NCI-H1092 (cell line): Measurements from ENCODE around the gene CADM2.
"Not testable (repeated sequence)": the region's sequence is repeated elsewhere in the genome, so short reads cannot be mapped to it uniquely, and the experiment has no call there.

Source experiments
- DNase-seq: peaks from one replicate; lab custom pipeline; 2025; lab: John Stamatoyannopoulos, UW

The CADM2 gene

GRCh38 chr3:85935171-85935570 is 976.4 kb downstream of the CADM2 start:
- DNase-seq = no peak

- peak; percentile 85 for DNase-seq
Observed at GRCh38 chr3:85939074-85939482, 980.3 kb downstream of the CADM2 start.

GRCh38 chr3:85950435-85950834 is 991.6 kb downstream of the CADM2 start:
- DNase-seq = no peak

GRCh38 chr3:85960793-85961192 is 1002.0 kb downstream of the CADM2 start:
- no peak for DNase-seq

GRCh38 chr3:85977615-85978338 is 1019.0 kb downstream of the CADM2 start:
- no peak for DNase-seq

GRCh38 chr3:85979034-85979433 is 1020.2 kb downstream of the CADM2 start:
- DNase-seq = no peak

- DNase-seq = not testable (repeated sequence)
Observed at GRCh38 chr3:85989581-85989980, 1030.8 kb downstream of the CADM2 start.

- no peak for DNase-seq
Observed at GRCh38 chr3:86029590-86029989, 1070.8 kb downstream of the CADM2 start.

GRCh38 chr3:86037916-86038315 is 1079.1 kb downstream of the CADM2 start:
- DNase-seq = no peak

- DNase-seq = no peak
Observed at GRCh38 chr3:86046436-86047136, 1087.8 kb downstream of the CADM2 start.

- DNase-seq = no peak
Observed at GRCh38 chr3:86047161-86047560, 1088.4 kb downstream of the CADM2 start.

GRCh38 chr3:86051058-86051457 is 1092.3 kb downstream of the CADM2 start:
- no peak for DNase-seq

- no peak for DNase-seq
Observed at GRCh38 chr3:86056032-86056431, 1097.2 kb downstream of the CADM2 start.

GRCh38 chr3:86056962-86057361 is 1098.2 kb downstream of the CADM2 start:
- no peak for DNase-seq

GRCh38 chr3:86073799-86074198 is 1115.0 kb downstream of the CADM2 start:
- no peak for DNase-seq

- no peak for DNase-seq
Observed at GRCh38 chr3:86087160-86087871, 1128.5 kb downstream of the CADM2 start.

- DNase-seq = no peak
Observed at GRCh38 chr3:86104154-86104553, 1145.4 kb downstream of the CADM2 start.

GRCh38 chr3:86109434-86109833 is 1150.6 kb downstream of the CADM2 start:
- no peak for DNase-seq
